Measurements from ENCODE around the gene ESRRB.
"Not testable (repeated sequence)": the region's sequence is repeated elsewhere in the genome, so short reads cannot be mapped to it uniquely, and the experiment has no call there.

The ESRRB gene

DNA sequence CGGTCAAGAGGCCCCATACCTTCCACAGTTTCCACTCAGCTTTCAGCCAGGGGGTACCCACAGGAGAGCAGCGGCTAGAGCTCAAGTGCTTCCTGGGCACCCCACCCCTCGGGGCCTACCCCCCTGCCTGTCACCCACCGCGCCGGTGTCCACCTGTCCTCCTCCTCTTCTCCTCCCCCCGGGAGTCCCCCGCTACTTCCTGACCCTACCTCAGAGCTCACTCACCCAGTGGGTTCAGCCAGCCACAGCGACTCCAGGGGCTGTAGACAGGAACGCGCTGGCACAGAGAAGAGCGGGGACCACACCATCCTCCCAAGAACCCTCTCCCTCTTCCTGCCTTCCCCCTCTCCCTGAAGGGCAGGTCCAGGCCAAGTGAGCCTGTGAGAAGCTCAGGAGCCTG is 123.0 kb downstream of the ESRRB start:
- DNase-seq, result no peak

GRCh38 chr14:76499399-76499798 is 123.5 kb downstream of the ESRRB start:
- DNase-seq, result no peak

DNA sequence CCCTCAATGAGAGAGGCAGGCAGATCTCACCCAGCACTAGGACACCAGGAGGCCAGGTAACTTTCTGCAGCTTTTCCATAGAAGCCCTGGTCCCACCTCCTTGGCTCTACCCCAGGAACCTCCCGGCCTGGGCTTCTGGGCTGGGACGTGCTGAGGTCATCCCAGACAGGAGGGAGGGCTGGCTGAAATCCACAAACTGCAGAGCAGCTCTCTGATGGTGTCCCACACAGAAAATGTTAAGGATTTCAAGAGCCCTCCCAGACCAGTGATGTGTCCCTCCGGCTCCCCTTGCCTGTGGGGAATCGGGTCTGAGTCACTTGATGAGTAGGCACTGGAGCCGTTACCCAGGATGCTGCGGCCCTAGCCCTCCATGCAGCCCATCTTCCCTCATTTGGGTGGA is 124.1 kb downstream of the ESRRB start:
- no peak for DNase-seq

DNA sequence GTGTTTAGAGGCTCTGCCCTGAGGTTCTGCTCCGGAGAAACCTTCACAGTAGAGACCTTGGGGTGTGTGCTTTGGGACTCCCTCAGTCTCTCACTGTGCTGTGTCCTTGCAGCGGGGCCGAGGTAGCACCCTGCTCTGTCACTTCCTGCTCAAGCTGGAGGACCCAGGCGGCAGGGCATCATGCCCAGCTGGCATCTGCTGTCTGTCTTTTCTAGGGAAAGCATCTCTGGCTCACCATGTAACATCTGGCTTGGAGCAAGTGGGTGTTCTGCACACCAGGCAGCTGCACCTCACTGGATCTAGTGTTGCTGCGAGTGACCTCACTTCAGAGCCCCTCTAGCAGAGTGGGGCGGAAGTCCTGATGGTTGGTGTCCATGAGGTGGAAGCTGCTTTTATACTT is 124.5 kb downstream of the ESRRB start:
- no peak for DNase-seq

DNA sequence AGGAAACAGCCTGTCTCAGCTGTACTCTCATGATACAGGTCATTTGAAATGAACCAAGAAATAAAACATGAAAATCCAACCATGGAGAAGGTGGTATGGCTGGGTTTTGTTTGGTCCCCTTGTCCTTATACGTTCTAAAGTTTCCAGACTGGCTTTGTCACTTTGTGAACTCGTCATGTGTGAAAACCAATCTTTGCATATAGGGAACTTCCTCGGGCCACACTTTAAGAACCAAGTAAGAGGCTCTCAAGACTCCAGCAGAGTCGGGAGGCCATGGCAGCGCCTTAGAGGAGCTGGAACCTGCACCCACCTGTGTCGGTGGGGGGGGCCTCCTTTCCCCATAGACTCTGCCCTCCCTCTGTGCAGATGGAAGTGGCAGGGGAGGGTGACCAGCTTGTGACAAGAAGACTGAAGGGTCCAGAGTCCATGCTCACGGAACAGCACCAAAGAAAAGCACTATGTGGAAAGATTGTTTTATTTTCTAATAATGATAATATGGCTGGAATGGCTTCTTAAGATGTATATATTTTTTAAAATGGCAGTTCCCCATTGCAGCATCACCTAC is 125.3 kb downstream of the ESRRB start:
- DNase-seq, result no peak

- no peak for DNase-seq
These were observed 126.3 kb downstream of the ESRRB start for GRCh38 chr14:76502219-76502618.

GRCh38 chr14:76502638-76503037 is 126.7 kb downstream of the ESRRB start:
- no peak for DNase-seq

GRCh38 chr14:76509311-76509710 is 133.4 kb downstream of the ESRRB start:
- no peak for DNase-seq

- DNase-seq, result no peak
These were observed 134.2 kb downstream of the ESRRB start for GRCh38 chr14:76510181-76510580.

DNA sequence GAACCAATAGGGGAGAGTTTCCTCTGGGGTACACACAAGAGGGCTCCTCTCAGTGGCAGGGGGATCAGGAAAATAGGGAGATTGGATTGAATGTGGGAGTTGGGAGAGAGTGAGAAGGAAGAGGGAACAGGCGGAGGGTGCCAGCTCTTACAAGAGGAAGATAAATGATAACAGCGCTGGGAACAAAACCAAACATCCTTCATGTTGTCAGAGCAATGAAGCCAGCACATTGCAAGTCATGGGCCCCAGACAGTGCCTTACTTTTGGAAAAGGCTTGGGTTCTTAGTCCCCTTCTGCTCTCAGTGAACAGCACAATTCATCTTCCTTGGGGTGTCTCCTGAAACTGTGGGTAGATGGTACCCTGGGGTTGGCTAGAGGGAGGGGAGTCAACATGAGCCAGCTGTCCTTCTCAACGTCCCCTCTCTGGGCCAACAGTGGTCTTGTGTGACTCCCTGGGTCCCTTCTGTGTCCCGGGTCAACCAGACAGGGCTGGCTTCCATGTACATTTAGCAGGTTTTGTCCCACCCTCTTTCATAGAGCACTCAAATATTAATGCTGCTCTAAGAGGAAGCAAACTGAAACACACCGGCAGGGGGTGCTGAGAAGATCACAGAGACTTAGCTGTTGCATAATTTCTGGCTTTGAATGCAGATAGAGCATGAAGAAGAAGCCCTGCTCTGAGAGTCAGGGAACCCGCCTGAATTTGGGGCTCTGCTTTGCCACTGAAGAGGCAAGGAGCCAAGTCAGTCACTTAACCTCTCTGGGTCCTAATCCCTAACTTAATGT is 138.5 kb downstream of the ESRRB start:
- DNase-seq, result peak; percentile 14

GRCh38 chr14:76516884-76517283 is 140.9 kb downstream of the ESRRB start:
- peak; percentile 83 for DNase-seq

GRCh38 chr14:76518366-76518765 is 142.4 kb downstream of the ESRRB start:
- DNase-seq, result no peak

DNA sequence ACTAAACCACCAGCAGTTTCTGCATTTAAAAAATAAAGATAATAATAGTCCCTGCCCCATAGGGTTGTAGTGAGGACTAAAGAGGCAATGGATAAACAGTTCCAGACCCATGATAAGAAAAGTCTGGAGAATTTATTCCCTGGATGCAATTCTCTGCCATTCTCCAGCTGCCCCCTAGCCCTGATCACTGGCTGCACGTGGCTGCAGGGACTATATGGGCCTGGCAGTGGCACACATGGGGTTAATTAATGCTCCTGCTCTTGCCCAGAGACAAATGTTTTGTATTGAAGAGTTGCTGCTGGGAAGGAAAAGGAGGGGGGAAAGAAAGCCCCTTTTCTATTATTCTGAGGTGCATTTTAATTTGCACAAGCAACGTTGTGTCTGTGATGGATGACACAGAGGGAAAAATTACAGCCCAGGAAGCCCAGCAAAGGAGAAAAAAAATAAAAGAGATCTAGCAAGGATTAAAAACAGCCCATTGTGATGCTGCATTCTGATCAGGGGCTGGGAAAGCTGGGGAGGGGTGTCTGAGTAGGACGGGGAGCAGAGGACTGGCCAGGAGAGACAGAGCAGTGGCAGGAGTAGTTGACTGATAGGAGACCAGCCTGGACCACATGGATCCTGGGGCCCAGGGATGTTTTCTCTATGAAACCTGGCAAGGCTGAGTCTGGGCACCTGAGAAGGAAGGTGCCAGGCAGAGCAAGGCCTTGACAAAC is 149.3 kb downstream of the ESRRB start:
- DNase-seq, result no peak

- no peak for DNase-seq
These were observed 155.1 kb downstream of the ESRRB start for GRCh38 chr14:76531085-76531484.

DNA sequence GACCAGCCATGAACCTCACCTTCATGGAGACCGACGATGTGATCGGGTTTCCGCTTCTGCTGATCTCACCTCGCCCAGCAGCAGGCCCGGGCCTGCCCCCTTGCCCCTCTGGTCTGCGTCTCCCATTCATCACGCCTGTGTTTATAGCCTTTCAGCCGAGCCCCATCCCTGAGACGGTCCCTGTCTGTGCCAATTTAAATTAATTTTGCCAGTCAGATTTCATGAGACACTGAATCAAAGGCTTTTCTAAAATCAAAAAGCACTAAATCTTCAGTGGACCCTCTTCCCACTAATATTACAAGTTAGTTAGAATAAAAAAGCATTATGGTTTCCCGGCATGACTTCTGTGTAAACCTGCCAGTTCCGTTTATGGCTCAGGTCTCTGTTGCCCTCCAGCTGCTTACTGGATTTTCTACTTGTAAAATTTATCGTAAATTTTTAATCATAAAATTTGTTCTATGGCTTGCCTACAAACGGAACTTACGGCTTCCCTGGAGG is 155.9 kb downstream of the ESRRB start:
- peak; percentile 61 for DNase-seq

DNA sequence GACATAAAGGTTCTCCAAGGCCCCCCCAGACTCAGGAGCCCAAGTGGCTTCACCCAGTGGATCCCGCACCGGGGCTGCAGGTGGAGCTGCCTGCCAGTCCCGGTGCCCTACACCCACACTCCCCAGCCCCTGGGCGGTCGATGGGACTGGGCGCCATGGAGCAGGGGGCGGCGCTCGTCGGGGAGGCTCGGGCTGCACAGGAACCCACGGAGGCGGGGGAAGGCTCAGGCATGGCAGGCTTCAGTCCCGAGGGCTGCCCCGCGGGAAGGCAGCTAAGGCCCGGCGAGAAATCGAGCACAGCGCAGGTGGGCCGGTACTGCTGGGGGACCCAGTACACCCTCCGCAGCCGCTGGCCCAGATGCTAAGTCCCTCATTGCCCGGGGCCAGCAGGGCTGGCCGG is 160.7 kb downstream of the ESRRB start:
- DNase-seq, result not testable (repeated sequence)

GRCh38 chr14:76537906-76538647 is 162.1 kb downstream of the ESRRB start:
- DNase-seq, result peak; percentile 3

DNA sequence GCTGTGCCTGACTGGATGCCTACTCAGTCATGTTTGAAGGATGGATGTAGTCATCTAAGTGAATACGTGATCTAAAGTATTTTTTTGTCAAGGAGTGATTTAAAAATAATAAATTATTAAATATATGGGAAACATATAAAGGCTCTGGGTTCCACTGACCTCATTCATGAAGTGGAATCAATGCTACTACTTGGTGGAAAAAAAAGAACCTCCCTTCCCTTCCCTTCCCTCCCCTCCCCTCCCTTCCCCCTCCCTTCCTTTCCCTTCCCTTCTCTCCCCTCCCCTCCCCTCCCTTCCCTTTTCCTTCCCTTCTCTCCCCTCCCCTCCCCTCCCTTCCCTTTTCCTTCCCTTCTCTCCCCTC is 162.7 kb downstream of the ESRRB start:
- DNase-seq, result no peak

DNA sequence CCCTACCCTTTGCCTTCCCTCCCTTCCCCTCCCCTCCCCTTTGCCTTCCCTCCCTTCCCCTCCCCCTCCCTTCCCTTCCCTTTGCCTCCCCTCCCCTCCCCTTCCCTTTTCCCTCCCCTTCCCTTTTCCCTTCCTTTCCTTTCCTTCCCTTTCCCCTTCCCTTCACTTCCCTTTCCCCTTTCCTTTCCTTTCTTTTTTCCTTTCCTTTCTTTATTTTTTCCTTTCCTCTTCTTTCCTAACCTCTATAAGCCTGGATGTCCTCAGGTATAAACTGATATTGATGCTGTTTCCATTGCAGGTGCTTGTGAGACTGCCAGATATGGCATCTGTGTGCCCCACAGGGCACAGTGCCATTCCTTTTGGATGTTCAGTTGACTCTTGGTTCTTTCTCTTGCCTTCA is 163.2 kb downstream of the ESRRB start:
- DNase-seq, result no peak

DNA sequence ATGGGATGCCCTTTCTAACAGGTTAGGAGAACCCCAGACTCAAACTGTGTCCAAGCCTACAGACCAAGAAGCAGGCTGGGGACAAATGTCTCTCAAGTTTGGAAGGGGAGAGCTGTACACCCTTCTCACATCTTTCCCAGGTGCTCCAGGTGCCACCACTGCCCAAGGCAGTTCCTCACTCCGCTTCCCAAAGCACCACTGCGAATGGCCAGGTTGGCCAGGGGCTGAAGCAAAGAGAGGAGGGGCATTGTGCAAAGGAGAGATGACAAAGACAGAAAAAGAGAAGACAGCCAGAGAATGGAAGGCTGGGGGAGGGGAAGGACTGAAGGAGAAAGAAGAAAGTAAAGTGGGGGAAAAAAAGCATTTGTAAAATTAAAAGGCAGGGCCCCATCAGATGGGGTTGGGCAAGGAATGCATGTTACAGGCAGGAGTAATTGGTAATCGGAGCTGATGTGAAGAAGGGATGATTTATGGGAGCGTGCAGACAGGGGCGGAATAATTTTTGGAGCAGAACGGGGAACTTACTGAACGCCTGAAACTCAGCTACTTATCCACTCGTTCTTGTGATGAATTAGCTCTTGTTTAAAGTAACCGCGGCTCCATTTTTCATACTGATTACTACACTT is 165.8 kb downstream of the ESRRB start:
- no peak for DNase-seq

GRCh38 chr14:76546426-76547221 is 170.7 kb downstream of the ESRRB start:
- peak; percentile 49 for DNase-seq

DNA sequence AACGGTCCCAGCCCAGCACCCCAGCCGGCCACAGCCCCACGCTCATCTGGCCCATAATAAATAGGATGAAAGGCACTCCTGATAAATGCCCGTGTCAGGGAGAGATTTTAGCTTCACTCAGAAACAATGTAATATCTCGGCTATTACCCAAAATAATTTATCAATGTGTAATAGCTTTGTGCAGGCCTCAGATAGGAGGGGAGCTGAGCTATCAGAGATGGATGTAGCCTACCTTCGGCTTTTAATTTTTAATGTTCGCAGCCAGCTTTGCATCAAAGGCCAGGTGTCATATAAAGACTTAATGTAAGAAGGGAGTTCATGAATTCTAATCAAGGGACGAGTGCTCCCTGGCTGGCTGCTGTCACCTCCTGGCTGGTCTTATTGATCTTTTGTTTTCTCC is 171.9 kb downstream of the ESRRB start:
- DNase-seq, result no peak

All from DMS153 (cell line).